HG03457 (cell line): ENCODE data around the gene SETBP1.

Source experiments
- ATAC-seq: cut with Tn5 transposase; IDR thresholded peaks from one replicate; pipeline ENCODE4 v1.9.1; 2021; ENCODE audit warnings: moderate number of reproducible peaks; ENCODE audit not compliant: unreplicated experiment

Gene SETBP1

DNA sequence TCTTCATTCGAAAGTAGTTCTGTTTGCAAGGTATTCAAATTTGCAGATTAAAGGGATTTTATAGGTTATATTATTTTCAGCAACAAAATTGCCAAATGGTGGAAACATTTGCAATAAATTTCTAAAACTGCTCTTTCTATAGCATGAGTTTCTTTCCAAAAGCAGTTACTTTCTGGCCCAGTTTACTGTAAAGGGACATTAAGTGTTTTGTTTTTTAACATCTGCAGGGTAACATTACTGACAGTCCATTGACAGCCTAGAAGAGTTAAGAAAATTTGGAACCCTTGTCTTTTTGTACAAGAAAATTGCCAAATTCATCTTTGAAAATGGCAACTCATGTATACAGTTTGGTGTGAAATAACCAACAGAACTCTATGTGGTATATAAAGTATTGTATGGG lies 375.1 kb downstream of the SETBP1 start:
- ATAC-seq = no peak

DNA sequence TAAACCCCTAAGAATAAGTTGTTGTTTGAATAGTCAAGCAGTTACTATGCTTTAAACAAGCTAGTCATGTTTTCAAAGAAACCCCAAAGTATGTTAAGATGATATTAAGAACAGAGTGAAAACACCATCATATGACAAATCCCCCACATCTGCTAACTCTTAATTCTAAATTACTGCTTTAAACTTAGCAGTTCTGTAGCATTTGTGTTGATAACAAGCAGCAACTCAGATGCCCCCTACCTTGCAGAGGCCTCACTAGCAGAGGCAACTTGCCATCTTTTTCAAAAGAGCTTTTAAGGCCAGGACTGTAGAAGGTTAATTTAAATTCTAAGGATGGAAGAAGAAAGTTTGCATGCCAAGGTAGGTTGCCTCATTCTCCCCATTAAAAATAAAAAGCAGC lies 376.2 kb downstream of the SETBP1 start:
- ATAC-seq = no peak

DNA sequence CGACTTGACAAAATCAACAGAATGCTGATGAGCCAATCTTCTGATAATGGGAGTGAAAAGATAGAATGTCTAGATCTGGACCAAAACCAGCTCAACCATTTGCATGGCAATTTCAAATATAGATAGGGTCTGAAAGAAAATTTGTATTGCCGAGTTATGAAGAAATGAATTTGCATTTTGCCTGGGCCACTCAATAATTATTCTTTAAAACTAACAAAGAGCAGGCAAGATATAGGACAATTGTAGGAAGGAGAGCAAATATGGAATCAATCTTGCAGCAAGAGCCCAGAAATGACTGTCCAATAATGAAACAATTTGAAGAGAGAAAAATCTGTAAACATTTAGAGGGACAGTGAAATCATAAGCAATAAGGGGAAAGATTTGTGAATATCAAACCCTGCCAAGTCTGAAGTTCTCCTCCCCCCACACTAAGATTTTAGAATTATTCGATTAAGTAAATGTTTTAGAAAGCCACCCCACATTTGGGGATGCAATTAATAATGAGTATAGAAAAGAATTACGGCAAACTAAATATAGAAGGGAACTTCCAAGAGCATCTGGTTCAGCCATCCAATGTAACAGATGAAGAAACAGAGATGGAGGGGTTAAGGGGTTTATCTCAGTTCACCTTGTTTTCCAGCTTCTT lies 377.4 kb downstream of the SETBP1 start:
- ATAC-seq = no peak

DNA sequence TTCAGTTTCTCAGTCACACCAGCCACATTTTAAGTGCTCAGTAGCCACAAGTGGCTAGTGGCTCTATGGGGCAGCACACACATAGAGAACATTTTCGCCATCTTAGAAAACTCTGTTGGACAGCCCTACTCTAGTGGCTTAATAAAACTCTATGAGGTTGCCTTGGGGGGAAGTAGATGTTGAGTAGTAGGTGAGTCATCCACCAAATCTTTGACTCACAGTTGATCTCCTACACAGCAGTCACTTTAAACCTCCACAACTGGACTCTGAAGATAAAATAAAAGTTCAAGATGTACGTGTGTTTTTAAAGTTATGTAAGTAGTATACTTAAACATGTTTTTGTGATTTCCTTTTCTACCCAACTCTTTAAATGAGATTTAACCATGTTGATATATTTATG lies 379.0 kb downstream of the SETBP1 start:
- no peak for ATAC-seq

DNA sequence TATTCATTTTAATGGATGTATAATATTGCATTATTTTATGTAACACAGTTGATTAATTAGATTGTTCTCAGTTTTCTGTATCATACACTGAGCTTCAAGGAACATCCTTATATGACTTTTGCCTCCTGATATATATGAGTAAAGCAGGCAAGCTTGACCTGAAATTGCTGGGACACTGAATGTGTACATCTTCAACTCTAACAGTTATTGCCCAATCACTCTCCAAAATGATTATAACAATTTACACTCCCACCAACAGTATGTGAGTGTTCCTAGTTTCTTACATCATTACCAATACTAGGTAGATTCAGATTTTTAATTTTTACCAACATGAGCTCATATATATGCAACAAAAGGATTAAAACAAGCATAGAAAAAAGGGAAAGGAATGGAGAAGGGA lies 379.4 kb downstream of the SETBP1 start:
- ATAC-seq = no peak

DNA sequence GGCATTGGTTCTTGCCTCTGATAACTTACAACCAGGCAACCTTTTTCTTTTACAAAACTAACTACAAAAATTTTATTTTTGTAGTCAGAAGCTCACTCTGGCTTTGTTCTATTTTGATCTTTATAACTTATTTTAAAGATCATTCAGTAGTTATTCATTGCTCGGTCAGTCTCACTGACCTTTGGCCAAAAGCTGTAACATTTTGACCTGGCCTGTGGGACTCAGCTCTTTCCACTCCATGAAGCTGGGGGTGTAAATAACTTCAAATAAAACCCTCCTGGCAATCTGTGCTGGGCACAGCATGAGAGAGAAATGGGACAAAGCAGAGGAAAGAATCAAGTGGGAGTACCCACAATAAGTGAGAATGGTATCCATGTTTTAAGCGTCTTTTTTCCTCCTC lies 380.7 kb downstream of the SETBP1 start:
- ATAC-seq = no peak

DNA sequence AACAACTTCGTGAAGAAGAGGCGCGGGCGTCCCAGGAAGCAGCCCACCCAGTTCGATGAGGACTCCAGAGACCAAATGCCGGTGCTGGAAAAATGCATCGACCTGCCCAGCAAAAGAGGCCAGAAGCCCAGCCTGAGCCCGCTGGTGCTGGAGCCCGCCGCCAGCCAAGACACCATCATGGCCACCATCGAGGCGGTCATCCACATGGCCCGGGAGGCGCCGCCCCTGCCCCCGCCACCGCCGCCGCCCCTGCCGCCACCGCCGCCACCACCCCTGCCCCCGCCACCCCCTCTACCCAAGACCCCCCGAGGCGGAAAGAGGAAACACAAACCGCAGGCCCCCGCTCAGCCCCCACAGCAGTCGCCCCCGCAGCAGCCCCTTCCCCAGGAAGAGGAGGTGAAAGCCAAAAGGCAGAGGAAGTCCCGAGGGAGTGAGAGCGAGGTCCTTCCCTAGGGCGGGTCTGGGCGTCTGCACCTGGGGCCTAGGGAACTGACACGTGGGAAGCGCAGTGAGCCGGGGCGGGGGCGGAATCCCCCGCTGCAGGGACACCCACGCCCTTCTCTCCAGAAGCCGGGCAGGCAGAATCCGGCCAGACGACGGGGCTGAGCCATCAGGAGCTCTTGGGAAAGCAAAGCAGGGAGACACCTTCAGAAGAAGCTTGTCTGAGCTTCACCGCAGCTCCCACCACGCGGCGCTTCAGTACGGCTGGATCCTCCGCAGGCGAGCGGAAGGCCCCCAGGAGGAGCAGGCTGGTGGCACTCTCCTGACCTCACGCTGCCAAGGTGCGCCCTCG lies 382.8 kb downstream of the SETBP1 start:
- ATAC-seq = no peak

DNA sequence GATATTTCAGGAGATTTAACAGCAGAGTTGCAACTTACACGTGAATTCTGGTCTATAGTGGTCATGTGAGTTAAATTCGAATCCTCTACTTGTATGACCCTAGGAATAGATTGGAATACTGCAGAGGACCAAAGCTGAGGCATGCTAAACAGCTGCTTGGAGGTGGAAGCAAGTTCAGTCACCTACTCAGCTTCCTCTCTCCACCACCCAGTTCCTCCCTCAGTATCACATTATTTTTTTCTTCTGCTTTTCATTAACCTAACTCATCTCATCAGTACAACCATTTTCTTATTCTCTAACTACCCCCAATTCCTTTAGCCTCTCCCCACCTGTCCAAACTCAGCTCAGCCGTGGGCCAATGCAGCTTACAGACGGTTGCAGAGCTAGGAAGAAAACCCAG lies 385.5 kb downstream of the SETBP1 start:
- no peak for ATAC-seq

DNA sequence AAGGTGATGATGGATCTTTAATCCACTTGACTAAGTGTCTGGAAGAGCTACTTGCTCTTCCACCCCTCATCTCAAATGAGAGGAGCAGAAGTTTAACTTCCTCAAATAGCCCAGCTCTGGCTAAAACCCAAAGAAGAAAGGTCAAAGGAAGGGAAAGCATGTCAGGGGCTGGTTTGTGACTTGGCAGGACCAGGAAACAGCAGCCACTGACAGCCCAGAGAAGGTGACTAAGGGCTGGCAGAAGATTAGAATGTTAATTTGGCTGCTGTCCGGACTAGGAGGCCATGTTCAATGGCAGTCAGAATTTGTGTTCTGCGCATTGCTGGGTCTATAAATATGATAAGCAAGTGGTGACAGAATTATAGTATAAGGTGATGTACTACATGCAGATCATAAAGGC lies 386.2 kb downstream of the SETBP1 start:
- ATAC-seq = no peak

DNA sequence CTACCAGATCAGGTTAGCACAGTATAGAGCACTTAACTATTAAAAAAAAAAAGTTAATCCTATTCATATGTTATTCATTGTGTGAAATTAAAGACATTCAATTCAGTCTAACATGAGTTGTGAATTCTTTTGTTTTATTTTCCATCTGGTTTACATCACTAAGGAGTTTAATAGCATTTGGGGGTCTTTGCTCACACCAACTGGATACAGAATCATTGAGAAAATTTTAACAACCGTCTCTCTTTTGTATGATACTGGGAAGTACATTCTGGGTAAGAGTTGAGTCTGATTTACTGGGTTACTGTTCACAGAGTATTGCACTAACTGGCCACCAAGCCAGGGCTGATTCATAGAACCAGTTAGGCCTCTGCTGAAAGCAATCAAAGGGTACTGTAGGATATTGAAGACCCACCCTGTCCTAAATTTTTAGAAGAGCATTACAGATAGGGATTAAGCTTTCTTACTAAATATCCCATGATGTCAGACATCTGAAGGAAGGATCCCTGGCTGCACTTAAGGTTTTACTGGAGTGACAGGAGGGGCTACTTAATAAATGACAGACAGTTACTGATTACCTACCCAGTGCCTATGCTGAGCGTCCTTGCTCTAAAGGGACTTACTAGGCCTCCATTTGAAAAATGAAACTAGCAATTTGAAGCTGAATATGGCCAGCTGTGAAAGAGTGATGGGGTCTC lies 387.9 kb downstream of the SETBP1 start:
- no peak for ATAC-seq

DNA sequence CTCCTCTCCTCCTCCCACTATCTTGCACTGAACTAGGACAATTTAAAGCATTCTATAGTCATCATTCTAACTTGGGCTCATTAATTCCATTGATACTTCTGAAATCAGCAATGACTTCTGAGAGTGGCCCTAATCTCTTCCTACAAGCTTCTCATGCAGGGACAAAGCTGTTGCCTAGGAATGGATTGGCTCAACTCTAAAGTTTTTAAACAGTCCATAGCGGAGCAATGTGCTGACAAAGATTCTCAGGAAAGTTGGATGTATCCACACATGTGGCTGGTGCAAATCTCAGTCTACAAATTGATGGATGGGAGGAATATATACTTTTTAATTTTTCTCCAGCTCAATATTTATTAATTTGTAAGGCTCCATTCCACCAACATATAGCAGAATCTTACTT lies 388.9 kb downstream of the SETBP1 start:
- no peak for ATAC-seq

DNA sequence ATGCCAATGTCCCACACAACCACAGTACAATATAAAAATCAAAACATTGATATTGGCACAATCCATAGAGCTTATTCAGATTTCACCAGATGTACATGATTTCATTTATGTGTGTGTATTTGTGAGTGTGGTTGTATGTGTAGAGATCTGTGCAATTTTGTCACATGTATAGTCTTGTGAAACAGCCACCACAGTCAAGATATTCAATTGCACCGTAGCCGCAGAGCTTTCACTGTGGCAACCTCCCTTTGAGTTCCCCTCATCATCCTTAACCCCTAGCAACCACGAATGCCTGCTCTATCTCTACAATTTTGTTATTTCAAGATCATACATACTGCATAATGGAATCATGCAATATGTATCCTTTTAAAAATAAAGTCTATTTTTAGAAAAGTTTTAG lies 391.3 kb downstream of the SETBP1 start:
- ATAC-seq = no peak

DNA sequence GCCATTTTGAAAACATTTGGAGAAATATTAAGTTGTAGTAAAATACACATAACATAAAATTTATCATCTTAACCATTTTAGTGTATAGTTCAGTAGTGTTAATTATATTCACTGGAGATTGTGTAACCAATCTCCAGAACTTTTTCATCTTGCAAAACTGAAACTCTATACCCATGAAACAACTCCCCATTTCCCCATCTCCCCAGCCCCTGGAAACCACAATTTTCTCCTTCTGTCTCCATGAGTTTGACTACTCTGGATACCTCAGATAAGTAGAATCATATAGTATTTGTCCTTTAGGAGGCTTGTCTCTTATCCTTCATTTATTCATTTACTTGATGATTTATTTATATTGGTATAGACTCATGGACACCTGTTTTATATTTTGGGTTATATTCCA lies 392.9 kb downstream of the SETBP1 start:
- no peak for ATAC-seq

DNA sequence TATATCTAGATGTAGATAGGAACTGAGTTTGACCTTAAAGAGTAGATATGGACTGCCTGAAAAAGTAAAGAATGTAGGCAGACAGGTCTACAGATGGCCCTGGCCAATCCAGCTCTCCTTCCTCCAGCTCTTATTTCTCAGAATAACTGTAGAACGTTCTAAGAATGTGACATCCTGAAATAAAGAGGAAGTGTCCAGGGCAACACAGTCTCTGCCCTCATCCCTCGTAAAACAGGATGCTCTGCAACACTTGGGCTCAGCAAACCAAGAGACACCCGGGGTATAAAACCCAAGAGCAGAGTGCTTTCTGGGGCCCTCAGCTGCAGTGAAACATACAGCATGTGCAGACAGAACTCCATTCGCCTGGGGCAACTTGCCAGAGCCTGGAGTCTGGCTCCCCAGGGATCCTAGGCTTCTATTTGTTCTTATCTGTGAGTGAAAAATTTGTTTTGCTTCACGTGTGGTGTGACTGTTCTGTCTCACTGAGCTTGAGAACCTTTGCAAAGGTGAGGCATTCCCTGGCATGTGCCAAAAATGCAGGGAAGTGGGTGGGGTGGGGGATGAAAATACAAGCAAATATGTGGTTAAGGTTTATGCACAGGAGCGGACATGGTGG lies 401.0 kb downstream of the SETBP1 start:
- no peak for ATAC-seq

DNA sequence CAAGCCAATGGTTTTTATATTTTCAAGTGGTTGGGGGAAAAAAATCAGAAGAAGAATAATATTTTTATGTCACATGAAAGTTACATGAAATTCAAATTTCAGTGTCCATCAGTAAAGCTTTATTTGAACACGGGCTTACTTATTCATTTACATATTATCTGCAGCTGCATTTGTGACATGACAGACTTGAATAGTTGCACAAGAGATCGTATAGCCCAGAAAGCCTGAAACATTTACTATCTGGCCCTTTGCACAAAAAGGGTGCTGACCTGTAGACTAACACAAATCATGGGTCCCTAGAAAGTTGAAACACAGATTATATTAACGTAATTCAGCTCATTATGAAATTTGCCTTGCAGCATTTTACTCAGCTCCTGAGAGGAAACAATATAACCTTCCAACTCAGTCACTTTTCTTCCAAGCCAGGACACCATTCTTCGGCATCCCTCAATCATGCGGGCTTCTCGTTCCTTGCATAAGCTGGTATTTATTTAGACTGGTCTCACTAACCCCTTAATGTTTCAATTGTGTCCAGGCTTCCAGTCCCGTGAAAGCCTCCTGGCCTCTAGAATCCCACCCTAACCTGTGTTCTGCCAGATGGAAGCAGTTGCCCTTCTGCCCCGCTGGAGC lies 402.7 kb downstream of the SETBP1 start:
- no peak for ATAC-seq

DNA sequence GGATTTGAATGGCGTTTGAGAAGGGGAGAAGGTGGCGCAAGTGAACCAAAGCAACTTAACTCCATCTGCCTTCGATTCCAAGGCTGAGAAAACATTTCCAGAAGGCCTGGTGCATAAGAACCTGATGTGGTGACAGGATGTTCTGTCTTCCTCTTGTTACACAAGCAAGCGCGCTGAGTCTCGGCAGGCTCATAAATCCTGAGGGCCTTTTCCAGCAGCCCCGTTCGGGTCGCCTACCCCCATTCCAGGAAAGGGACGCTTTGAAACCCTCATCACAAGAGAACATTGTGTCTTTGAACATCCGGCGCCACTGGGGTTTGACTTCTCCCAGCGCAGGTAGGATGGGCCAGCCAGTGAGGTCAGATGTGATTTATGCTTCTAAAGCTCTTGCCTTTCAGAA lies 403.5 kb downstream of the SETBP1 start:
- no peak for ATAC-seq

DNA sequence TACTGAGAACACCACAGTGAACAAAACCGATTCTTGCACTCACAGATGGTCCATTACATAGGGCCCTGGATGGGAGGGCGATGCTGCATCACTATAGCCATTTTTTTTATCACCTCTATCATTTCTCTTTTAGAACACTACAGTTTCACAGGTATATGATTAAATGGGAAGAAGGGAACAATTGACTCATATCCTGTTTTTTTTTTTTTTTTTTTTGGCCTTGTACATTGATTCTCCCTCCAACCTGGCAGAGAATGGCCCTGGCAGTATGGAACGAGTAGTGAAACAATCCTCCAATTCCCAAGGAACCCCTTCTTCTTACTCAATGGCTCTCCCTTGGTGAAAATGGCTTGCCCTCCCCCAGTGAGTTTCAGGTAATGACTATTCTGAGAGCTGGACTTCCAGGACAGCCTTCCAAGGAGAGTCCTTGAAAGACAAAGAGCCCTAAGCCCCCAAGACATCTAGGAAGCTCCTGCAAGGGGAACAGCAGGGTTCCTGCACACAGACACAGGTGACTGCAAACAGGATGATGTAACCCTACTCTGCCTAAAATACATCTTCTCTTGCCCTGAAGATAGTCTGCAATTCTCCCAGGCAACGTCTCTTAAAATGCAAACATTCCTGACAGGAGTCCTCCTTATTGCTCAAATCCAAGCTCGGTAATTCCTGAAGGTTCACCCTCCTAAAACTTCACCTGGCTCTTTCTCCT lies 405.4 kb downstream of the SETBP1 start:
- ATAC-seq = no peak

DNA sequence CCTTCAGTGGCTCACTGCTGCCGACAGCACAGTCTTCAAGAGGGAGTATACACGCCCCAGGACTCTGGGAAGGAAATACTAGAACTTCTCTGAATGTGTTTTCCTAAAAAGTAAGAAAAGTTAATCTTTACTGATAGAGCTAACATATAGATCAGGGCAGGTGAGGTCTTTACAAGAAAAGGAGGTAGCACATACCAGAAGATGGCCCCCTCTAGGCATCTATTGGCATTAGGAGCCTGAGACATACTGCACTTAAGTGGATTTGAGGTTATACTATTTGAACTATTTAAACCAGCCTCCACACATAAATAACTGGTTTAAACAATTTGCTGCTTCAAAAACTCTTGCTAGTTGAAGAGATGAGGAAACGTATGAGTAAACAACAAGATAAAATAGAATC lies 406.1 kb downstream of the SETBP1 start:
- ATAC-seq = no peak

DNA sequence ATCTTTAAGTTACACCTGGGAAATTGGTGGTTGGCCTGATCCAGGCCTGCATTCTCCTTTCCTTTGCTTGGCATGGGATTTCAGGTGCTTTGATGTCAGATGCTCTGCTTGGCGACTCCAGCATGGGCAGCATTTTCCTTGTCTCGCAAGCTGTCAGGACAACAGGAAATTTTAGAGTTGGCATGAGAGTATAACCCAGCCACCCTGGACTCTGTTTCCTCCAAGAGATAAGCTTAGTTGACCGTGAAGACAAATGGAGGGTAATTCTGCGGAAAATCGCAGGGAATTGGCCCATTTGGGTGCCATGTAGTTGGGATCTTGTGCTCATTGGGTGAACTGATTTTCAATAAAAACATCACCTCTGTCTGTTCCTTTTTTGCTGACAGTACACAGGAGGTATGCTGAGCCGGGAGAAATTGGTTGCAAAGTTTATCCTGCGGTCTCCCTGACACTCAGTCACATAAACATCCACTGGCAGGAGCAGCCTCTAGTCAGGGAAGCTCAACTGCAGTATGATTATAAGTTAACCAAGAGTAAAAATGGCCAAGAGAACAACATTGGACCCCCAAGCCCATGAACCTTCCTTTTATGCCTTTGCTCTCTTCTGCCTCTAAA lies 409.9 kb downstream of the SETBP1 start:
- ATAC-seq = no peak
